GM12878 (cell line): Measurements from ENCODE around the gene APLP1.

Experiments used
- BHLHE40 ChIP-seq, 2 experiments: fragments of 450-650 bp in 1 of 2; IDR thresholded peaks; 2 replicates each; pipeline ENCODE4 v1.6.1; 2011 to 2017; ENCODE audit warnings: low read depth in 2 of 2, borderline replicate concordance in 1 of 2, improper control_type of control experiment in 1 of 2, low read length in 1 of 2, mild to moderate bottlenecking in 1 of 2
- BRCA1 ChIP-seq: IDR thresholded peaks from 2 replicates; pipeline ENCODE4 v1.6.1; 2011; ENCODE audit warnings: low read depth, low read length, improper control_type of control experiment
- CEBPZ ChIP-seq: fragments of 150-350 bp; IDR thresholded peaks from 2 replicates; pipeline ENCODE4 v1.6.1; 2016; ENCODE audit warnings: low read depth, low read length
- CTCF ChIP-seq, 3 experiments: IDR thresholded peaks in 2 of 3; conservative IDR thresholded peaks in 1 of 3; 2 replicates each; pipeline ENCODE4 v1.5.1; 2011; ENCODE audit warnings: low read depth in 3 of 3, low read length in 3 of 3, mild to moderate bottlenecking in 3 of 3, control low read depth in 2 of 3, moderate library complexity in 2 of 3, inconsistent platforms in 1 of 3, mixed read lengths in 1 of 3; ENCODE audit not compliant: control insufficient read depth in 2 of 3, insufficient read depth in 1 of 3; ENCODE audit errors: extremely low read depth in 1 of 3
- EGR1 ChIP-seq, 2 experiments: IDR thresholded peaks; 1 replicate in 1 of 2; 2 replicates in 1 of 2; pipeline ENCODE4 v1.6.1; 2011 to 2012; ENCODE audit warnings: low read depth in 2 of 2, low read length in 2 of 2, borderline replicate concordance in 1 of 2, mild to moderate bottlenecking in 1 of 2, moderate library complexity in 1 of 2
- FOS ChIP-seq: IDR thresholded peaks from 3 replicates; pipeline ENCODE4 v1.6.1; 2011; ENCODE audit warnings: borderline replicate concordance; ENCODE audit not compliant: insufficient read length; ENCODE audit errors: extremely low read depth
- LARP7 ChIP-seq: fragments of 450-650 bp; IDR thresholded peaks from 2 replicates; pipeline ENCODE4 v1.6.1; 2017; ENCODE audit warnings: mild to moderate bottlenecking
- NRF1 ChIP-seq: conservative IDR thresholded peaks from 2 replicates; pipeline ENCODE4 v1.6.1; 2011; ENCODE audit warnings: mild to moderate bottlenecking, low read depth, low read length, improper control_type of control experiment
- TF ChIP-seq, protein P1 (sequence below): IDR thresholded peaks from 2 replicates; pipeline ENCODE4 v1.6.1; 2011; ENCODE audit warnings: low read depth, mild to moderate bottlenecking, low read length, moderate library complexity, borderline replicate concordance; ENCODE audit errors: extremely low read depth
- TF ChIP-seq, protein P2 (sequence below): IDR thresholded peaks from 2 replicates; pipeline ENCODE4 v1.6.1; 2011; ENCODE audit warnings: low read depth, low read length, improper control_type of control experiment, borderline replicate concordance
- TF ChIP-seq, protein P3 (sequence below): fragments of 450-650 bp; IDR thresholded peaks from 2 replicates; pipeline ENCODE4 v1.6.1; 2017; ENCODE audit warnings: mild to moderate bottlenecking, moderate library complexity

DNA sequence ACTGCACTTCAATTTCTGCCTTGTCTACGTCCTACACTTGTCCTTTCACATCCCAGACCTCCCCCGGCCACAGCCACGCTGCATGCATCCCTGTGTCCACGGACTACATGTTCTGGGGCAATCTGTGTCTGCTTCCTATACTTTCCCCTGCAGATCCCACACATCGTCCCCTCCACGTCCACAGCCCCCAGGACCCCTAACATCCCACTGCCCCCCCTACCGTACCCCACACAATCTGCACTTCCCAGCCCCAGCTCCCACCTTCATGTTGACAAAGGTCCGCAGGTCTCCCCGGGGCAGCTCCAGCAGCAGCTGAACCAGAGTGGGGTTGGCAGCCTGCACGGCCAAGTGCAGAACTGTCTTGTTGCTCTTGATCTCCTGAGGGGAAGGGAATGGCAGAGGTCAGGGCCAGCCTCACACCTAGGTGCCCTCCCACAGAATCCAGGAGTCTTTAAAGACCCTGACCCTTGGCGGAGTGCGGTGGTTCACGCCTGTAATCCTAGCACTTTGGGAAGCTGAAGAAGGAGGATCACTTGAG lies 21.8 kb downstream of the APLP1 start:
- TF ChIP-seq FOS (no peak), CTCF (IDR thresholded peaks at IDR 0.05 in 2 of 3, conservative IDR thresholded peaks at IDR 0.05 in 1 of 3; ENCODE audit: control insufficient read depth in 2 of 3, extremely low read depth in 1 of 3, insufficient read depth in 1 of 3, low read depth in 3 of 3, low read length in 3 of 3) (no peak), BRCA1 (no peak), CEBPZ (no peak), BHLHE40 (IDR thresholded peaks at IDR 0.05; ENCODE audit: borderline replicate concordance in 1 of 2, low read depth in 2 of 2, low read length in 1 of 2) (no peak), LARP7 (no peak), NRF1 (no peak), EGR1 (IDR thresholded peaks at IDR 0.05; ENCODE audit: borderline replicate concordance in 1 of 2, low read depth in 2 of 2, low read length in 2 of 2) (no peak)
- TF ChIP-seq, protein P1, sequence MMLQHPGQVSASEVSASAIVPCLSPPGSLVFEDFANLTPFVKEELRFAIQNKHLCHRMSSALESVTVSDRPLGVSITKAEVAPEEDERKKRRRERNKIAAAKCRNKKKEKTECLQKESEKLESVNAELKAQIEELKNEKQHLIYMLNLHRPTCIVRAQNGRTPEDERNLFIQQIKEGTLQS, result no peak
- TF ChIP-seq, protein P2, sequence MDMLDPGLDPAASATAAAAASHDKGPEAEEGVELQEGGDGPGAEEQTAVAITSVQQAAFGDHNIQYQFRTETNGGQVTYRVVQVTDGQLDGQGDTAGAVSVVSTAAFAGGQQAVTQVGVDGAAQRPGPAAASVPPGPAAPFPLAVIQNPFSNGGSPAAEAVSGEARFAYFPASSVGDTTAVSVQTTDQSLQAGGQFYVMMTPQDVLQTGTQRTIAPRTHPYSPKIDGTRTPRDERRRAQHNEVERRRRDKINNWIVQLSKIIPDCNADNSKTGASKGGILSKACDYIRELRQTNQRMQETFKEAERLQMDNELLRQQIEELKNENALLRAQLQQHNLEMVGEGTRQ, result no peak
- TF ChIP-seq, protein P3, sequence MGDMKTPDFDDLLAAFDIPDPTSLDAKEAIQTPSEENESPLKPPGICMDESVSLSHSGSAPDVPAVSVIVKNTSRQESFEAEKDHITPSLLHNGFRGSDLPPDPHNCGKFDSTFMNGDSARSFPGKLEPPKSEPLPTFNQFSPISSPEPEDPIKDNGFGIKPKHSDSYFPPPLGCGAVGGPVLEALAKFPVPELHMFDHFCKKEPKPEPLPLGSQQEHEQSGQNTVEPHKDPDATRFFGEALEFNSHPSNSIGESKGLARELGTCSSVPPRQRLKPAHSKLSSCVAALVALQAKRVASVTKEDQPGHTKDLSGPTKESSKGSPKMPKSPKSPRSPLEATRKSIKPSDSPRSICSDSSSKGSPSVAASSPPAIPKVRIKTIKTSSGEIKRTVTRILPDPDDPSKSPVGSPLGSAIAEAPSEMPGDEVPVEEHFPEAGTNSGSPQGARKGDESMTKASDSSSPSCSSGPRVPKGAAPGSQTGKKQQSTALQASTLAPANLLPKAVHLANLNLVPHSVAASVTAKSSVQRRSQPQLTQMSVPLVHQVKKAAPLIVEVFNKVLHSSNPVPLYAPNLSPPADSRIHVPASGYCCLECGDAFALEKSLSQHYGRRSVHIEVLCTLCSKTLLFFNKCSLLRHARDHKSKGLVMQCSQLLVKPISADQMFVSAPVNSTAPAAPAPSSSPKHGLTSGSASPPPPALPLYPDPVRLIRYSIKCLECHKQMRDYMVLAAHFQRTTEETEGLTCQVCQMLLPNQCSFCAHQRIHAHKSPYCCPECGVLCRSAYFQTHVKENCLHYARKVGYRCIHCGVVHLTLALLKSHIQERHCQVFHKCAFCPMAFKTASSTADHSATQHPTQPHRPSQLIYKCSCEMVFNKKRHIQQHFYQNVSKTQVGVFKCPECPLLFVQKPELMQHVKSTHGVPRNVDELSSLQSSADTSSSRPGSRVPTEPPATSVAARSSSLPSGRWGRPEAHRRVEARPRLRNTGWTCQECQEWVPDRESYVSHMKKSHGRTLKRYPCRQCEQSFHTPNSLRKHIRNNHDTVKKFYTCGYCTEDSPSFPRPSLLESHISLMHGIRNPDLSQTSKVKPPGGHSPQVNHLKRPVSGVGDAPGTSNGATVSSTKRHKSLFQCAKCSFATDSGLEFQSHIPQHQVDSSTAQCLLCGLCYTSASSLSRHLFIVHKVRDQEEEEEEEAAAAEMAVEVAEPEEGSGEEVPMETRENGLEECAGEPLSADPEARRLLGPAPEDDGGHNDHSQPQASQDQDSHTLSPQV, result no peak
